ENCODE results near the gene LGALS7B. TPM values are rescaled to one million over a fixed set of nuclear protein-coding genes. Genes with fewer than 3 reads are reported as not detected.

LGALS7B gene
- total and polyA plus RNA-seq, 10 of the 15 experiments (the other 5 are each of a cell fraction or from before 2014, with no cell fraction given) = not detected

GRCh38 chr19:38773469-38774177 lies 15.4 kb upstream of the LGALS7B start, which contains the start of gene LGALS7 (continued):
- TF ChIP-seq BCLAF1 (IDR thresholded peaks at IDR 0.05) (no peak), TCF7 (IDR thresholded peaks at IDR 0.05; ENCODE audit: borderline replicate concordance) (no peak), NFYA (IDR thresholded peaks at IDR 0.05; ENCODE audit: borderline replicate concordance, low read depth, low read length) (no peak), TCF12 (IDR thresholded peaks at IDR 0.05; ENCODE audit: low read depth, low read length) (no peak), RBBP5 (conservative IDR thresholded peaks at IDR 0.05) (no peak), PAX5 (IDR thresholded peaks at IDR 0.05; ENCODE audit: borderline replicate concordance, low read depth, low read length) (no peak), PBX3 (IDR thresholded peaks at IDR 0.05; ENCODE audit: insufficient replicate concordance, low read depth, low read length) (no peak), PML (IDR thresholded peaks at IDR 0.05; ENCODE audit: low read length) (no peak), PRDM15 (CRISPR knock-in tag; IDR thresholded peaks at IDR 0.05) (no peak), ATF7 (IDR thresholded peaks at IDR 0.05; ENCODE audit: low read depth) (no peak)
- TF ChIP-seq, protein P1, sequence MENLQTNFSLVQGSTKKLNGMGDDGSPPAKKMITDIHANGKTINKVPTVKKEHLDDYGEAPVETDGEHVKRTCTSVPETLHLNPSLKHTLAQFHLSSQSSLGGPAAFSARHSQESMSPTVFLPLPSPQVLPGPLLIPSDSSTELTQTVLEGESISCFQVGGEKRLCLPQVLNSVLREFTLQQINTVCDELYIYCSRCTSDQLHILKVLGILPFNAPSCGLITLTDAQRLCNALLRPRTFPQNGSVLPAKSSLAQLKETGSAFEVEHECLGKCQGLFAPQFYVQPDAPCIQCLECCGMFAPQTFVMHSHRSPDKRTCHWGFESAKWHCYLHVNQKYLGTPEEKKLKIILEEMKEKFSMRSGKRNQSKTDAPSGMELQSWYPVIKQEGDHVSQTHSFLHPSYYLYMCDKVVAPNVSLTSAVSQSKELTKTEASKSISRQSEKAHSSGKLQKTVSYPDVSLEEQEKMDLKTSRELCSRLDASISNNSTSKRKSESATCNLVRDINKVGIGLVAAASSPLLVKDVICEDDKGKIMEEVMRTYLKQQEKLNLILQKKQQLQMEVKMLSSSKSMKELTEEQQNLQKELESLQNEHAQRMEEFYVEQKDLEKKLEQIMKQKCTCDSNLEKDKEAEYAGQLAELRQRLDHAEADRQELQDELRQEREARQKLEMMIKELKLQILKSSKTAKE (IDR thresholded peaks at IDR 0.05; ENCODE audit: low read depth, poor library complexity, severe bottlenecking) = no peak

Measured in GM12878 (cell line).